CD4-positive, alpha-beta T cell treated with Interferon gamma for 1 hour (primary cell): Measurements from ENCODE around the gene CDH18.
"Not testable (repeated sequence)": the region's sequence is repeated elsewhere in the genome, so short reads cannot be mapped to it uniquely, and the experiment has no call there.

Source experiments
- DNase-seq: peaks from one replicate; pipeline ENCODE4 v3.0.0-alpha.2; 2020

Gene CDH18

GRCh38 chr5:19855931-19856330, 132.1 kb downstream of the CDH18 start:
- DNase-seq = no peak

DNA sequence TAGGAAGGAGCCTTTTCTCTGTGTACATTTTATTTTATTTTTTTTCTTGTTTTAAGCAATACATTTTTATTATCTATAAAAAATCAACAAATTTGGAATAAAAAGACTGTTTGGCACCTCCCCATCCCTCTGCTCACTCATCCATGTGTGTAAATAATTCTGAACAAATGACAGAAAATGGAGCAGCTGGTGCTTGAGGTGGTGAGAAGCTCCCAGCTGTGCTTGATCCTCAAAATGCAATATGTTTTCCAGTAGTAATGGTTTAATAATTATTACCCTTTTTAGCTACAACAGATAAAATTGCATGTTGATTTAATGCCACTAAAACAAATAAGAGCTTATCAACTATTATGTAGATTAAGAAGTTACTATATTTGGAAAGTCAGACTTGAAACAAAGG, 132.5 kb downstream of the CDH18 start:
- no peak for DNase-seq

- no peak for DNase-seq
These were observed 133.0 kb downstream of the CDH18 start for GRCh38 chr5:19855031-19855430.

GRCh38 chr5:19853616-19854240, 134.3 kb downstream of the CDH18 start:
- DNase-seq = no peak

DNA sequence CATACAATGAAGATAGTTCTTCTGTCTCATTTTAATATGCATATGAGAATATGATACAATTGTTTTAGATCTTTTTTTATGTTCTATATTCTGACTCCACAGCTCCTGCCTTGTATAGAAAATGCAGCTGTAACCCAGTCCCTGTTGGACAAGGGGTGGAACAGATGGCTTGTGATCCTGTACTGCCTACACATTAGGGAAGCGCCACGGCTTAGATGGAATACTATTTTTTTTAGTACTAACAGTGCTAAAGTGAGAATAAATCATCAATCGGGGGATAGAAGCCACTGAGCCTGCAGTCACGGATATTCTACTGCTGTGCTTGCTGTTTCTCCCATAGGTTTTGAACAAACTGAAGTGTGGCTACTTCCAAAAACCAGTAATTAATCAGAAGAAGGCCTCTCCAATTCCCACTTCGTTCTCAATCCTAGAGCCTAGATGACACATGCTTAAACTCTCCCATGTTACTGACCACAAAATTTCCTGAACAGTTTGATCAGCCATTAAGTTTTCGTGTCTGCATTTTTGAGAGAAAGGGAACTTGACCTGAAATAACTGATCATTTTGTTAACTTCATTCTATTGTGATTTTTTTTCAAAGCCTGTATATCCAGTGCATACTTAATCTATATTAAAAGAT, 150.3 kb downstream of the CDH18 start:
- DNase-seq = no peak

DNA sequence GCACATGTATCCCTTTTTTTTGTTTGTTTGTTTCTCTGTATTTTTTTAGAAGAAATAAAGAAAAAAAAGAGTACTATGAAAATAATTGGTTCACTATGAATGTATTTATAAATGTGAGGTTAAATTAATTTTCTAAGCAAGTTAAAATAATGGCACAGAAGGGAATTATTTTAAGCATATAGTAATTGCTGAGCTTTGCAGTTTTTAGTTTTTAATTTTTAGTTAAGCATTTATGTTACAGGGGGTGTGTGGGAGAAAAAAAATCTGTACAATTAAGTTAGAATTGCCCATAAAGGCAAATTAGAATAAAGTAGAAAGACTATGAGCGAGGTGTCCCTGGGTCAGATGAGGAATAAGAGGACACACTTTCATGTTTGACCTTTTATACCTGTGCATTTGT, 152.6 kb downstream of the CDH18 start:
- DNase-seq = no peak

DNA sequence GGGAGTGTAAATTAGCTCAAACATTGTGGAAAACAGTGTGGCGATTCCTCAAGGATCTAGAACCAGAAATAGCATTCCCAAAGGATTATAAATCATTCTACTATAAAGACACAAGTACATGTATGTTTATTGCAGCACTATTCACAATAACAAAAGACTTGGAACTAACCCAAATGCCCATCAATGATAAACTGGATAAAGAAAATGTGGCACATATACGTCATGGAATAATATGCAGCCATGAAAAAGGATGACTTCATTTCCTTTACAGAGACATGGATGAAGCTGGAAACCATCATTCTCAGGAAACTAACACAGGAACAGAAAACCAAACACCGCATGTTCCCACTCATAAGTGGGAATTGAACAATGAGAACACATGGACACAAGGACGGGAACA, 175.3 kb downstream of the CDH18 start:
- not testable (repeated sequence) for DNase-seq

DNA sequence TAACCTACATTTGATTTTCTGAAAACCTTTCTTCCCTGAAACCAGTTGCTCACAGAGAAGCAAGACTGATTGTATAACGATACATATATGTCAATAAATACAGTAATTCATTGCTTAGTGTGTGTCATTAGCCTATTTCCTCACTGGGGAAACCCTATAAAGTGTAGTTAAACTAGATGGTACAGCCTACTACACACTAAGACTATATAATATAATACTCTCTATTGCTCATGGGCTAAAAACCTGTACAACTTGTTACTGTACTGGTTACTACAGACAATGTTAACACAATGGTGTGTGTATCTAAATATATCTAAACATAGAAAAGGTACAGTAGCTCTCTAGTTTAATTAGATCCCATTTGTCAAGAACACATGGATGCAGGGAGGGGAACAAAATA, 181.2 kb downstream of the CDH18 start:
- DNase-seq = no peak

GRCh38 chr5:19802686-19803085, 185.3 kb downstream of the CDH18 start:
- DNase-seq = no peak

- DNase-seq = no peak
These were observed 192.8 kb downstream of the CDH18 start for GRCh38 chr5:19795218-19795617.

DNA sequence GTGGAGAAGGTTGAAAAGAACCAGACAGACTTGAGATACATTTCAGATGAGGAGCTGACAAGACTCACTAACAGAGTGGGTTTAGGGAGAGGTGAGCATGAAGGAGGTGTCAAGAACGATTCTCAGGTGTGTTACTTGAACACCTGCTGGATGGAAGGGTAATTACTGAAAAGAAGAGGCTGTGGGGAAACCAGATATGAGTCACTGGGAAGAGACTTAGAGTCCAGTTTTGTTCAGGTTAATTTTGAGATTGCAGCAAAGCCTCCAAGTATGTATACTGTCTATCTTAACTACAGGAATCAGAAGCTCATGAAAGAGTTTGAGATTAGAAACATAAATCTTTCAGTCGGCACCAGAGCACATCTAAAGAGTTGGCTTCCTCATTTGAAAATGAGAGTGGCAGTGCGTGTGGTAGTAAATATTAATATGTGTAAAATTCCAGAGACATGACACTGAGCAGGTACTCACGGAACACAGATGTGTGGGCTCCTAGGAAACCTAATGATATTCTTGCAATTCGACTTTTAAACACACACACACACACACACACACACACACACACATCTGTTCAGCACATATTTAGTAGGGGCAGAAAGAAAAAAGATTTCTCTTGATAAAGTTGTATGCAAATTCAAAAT, 197.1 kb downstream of the CDH18 start:
- no peak for DNase-seq

GRCh38 chr5:19782566-19782965, 205.4 kb downstream of the CDH18 start:
- no peak for DNase-seq

GRCh38 chr5:19777363-19777762, 210.6 kb downstream of the CDH18 start:
- no peak for DNase-seq

DNA sequence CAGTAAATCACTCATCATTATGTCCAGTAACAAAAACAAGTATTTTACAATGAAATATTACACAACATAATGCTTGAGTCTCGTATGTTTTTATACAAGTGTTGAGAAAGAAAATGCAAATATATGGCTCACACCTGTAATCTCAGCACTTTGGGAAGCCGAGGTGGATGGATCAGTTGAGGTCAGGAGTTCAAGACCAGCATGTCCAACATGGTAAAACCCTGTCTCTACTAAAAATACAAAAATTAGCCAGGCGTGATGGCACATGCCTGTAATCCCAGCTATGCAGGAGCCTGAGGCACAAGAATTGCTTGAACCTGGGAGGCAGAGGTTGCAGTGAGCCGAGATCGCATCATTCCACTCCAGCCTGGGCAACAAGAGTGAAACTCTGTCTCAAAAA, 211.1 kb downstream of the CDH18 start:
- not testable (repeated sequence) for DNase-seq

GRCh38 chr5:19771174-19771835, 216.7 kb downstream of the CDH18 start:
- no peak for DNase-seq

DNA sequence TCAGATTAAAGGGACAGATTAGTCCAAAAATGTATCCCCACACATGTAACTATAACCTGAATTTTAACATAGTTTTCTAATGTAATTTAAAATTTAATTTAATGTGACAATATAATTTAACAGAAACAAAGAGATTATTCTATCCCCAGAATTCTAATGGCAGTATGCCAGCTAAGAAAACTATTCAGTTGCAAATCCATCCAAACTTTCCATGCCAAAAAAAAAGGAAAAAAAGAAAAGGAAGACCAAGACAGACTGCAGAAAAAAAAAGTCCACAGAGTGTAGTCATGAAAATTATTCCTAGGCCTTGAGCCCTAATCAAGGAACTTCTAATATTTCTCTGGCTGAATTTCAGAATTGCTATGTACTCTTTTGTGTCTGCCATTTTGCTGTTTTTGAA, 217.6 kb downstream of the CDH18 start:
- no peak for DNase-seq

- no peak for DNase-seq
These were observed 220.0 kb downstream of the CDH18 start for GRCh38 chr5:19767987-19768386.

DNA sequence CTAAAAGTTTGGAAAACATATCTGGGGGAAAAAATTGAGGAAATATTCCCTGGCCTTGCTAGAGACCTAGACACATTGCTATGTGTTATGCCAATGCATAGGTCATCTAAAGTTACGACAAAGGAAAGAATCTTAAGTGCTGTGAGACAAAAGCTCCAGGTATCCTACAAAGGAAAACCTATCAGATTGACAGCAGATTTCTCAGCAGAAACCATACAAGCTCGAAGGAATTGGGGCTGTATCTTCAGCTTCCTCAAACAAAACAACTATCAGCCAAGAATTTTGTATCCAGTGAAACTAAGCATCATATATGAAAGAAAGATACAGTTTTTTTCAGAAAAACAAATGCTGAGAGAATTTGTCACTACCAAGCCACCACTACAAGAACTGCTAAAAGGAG, 234.4 kb downstream of the CDH18 start:
- no peak for DNase-seq

DNA sequence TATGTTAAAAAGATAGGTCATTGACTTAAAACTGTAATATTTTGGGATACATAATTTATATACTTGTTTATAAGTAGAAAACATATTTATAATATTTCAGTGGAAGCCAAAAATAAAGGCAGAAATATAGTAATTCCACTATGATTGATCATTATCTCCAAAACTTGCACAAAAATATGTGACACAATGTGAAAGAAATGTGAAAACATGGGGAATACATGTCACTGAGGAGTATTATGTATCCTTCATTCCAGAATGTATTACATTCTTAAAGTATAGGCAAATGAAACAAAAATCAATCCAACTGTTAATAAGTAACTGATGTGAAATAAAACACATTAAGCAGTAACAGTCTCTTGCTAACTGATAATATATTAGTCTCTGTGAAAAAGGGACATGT, 236.7 kb downstream of the CDH18 start:
- DNase-seq = no peak

DNA sequence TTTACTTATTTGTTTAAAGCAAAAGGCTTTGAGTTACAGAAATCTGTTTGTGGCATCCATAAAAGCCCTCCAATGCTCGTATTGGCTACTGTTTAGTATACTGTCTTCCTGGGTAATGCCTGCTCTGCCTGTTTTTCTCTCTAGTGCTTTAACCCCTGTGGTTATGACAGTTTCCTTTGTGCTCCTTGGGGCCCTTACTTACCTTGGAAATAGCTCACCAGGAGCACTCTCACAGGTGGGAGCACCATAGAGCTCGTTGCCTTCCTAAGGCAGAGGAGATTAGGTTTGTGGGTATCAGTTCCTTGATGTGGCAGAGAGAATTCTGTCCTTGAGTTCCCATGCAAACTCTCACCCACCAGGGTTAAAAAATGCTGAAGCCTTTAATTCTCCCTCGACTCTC, 242.8 kb downstream of the CDH18 start:
- no peak for DNase-seq

- no peak for DNase-seq
These were observed 248.3 kb downstream of the CDH18 start for GRCh38 chr5:19739671-19740070.

DNA sequence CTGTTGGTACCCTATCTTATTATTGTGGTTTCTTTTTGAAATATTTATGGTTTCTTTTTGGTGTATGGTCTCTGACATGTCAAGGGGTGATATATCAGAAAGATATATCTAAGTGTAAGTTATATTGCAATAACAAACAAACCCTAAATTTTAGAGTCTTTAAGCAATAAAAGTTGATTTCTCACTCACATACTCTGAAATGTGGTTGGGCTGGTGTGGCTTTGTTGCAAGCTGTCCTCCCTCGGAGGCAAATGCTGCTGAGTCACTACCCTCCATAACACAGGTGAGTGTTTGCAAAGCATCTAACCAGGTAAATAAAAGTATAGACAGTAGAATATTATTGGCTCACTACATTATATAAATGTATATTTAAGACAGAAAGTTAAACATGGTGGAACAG, 253.2 kb downstream of the CDH18 start:
- no peak for DNase-seq

DNA sequence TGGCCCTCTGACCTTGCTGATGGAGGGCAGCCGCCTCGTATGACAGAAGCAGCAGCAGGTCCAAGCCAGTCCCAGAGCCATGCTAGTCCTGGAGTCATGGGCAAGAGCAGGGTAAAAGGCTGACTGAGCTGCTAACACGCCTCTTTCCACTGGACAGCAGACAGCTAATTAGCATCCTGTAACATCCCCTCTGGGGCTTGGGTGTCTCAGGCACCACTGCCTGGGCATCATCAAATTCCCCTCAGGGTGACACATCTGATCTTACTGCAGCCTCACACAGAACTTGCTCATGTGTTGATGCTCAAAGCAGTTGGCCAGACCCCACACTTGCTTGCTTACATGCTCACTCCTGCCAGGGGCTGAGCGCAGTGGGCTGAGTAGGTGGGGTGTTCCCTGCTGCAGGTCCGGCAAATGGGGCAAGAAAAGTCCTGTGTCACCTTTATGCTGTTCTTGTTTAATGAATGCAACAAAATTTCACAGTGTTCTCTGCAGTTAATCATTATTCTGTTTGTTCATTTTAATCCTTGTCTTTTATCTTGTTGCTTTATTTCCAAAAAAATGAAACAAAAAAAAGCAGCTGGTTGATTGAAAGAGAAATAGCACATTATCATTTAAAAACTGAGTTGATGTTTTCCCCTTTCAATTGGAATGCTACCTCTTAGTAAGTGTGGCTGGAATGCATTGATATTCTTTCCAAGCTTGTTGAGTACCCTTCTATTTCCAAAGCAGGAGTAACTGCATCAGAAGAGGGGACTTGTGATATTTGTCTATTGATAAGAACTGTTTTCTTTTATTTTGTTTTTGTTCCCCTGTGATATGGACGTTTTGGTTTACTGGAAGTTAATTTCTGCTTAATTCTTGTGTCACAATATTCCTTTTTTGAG, 254.1 kb downstream of the CDH18 start:
- DNase-seq = no peak
